Astrocyte of the spinal cord (primary cell): ENCODE results near the gene RANBP9.

ENCODE experiments used
- DNase-seq: peaks from one replicate; pipeline ENCODE4 v3.0.0; 2011; ENCODE audit warnings: low read depth, low spot score
- H3K4me3 ChIP-seq: 2 replicates; pipeline ENCODE4 v1.5.1; 2011; ENCODE audit warnings: low read depth, mild to moderate bottlenecking, low read length, moderate library complexity
- in situ Hi-C: cut with HindIII; loops from 2 replicates; pipeline ENCODE4 v1.10.0; 2017; ENCODE audit warnings: low sequenced_read_pairs
- TF ChIP-seq, protein P1 (sequence below): IDR thresholded peaks from 2 replicates; pipeline ENCODE4 v1.5.1; 2012; ENCODE audit warnings: low read depth, mild to moderate bottlenecking, low read length, inconsistent platforms

Gene RANBP9

DNA sequence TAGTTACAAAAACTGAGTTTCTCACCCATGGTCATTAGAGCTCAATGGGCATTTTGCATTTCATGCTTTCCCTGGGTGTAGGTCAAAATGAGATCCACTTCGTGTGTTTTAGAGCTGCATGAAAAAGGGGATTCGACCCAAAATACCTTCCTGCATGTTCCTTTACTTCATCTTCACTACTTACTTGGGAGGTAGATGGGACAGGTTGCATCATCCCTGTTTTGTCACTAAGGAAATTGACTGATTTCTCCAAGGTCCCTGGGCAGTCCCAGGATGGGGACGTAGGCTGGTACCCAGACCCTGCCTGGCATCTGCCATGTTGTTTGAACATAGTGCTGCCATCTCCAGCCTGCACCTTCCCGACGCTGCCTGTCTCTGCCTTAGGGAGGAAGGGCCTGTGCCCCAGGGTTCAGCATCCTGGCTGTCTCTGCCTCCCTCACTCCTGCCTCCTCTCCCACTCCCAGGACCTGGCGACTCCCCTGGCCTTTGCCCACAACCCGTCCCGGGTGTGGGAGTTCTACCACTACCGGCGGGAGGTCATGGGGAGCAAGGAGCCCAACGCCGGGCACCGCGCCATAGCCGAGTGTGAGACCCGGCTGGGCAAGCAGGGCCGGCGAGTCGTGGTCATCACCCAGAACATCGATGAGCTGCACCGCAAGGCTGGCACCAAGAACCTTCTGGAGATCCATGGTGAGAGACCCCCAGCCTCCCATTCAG lies 120.3 kb downstream of the RANBP9 start:
- in situ Hi-C loops, result no loop called here
- no peak overlapping the region for H3K4me3 ChIP-seq
- DNase-seq, result no peak
- TF ChIP-seq, protein P1, sequence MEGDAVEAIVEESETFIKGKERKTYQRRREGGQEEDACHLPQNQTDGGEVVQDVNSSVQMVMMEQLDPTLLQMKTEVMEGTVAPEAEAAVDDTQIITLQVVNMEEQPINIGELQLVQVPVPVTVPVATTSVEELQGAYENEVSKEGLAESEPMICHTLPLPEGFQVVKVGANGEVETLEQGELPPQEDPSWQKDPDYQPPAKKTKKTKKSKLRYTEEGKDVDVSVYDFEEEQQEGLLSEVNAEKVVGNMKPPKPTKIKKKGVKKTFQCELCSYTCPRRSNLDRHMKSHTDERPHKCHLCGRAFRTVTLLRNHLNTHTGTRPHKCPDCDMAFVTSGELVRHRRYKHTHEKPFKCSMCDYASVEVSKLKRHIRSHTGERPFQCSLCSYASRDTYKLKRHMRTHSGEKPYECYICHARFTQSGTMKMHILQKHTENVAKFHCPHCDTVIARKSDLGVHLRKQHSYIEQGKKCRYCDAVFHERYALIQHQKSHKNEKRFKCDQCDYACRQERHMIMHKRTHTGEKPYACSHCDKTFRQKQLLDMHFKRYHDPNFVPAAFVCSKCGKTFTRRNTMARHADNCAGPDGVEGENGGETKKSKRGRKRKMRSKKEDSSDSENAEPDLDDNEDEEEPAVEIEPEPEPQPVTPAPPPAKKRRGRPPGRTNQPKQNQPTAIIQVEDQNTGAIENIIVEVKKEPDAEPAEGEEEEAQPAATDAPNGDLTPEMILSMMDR, result no peak

DNA sequence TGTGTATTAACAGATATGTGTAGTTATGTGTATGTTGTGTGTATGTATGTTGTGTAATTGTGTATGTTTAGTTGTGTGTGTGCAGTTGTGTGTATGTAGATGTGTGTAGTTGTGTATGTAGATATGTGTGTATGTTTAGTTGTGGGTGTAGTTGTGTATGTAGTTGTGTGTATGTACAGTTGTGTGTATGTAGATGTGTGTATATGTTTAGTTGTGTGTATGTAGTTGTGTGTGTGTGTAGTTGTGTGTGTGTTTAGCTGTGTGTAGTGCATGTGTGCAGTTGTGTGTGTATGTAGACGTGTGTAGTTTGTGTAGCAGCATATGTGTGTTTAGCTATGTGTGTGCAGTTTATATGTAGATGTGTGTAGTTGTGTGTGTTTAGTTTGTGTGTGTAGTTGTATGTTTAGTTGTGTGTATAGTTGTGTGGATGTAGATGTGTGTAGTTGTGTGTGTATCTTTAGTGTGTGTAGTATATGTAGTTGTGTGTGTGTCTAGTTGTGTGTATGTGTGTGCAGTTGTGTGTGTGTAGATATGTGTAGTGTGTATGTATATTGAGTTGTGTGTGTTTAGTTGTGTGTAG lies 121.0 kb downstream of the RANBP9 start:
- TF ChIP-seq, protein P1, result no peak
- H3K4me3 ChIP-seq, result no peak overlapping the region
- in situ Hi-C loops, result no loop called here
- DNase-seq, result no peak

DNA sequence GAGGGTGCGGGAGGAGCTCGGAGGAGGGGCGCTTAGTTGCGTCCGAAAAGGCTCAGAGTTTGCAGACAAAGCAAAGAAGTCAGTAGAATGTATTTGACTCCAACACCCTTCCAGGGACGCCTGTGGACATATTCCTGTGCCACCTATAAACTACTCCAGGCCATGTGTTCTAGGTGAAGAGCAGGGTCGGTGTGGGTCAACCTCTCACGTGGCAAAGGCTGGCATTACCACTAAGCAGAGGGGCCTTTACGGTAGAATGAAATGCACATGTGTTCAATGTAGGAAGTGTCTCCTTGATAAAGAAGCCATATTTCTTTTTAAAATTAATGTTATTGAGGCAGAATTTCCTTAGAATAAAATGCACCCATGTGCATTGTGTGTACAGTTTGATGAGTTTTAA lies 121.8 kb downstream of the RANBP9 start:
- H3K4me3 ChIP-seq, result no peak overlapping the region
- DNase-seq, result no peak
- TF ChIP-seq, protein P1, result no peak
- in situ Hi-C loops, result no loop called here

DNA sequence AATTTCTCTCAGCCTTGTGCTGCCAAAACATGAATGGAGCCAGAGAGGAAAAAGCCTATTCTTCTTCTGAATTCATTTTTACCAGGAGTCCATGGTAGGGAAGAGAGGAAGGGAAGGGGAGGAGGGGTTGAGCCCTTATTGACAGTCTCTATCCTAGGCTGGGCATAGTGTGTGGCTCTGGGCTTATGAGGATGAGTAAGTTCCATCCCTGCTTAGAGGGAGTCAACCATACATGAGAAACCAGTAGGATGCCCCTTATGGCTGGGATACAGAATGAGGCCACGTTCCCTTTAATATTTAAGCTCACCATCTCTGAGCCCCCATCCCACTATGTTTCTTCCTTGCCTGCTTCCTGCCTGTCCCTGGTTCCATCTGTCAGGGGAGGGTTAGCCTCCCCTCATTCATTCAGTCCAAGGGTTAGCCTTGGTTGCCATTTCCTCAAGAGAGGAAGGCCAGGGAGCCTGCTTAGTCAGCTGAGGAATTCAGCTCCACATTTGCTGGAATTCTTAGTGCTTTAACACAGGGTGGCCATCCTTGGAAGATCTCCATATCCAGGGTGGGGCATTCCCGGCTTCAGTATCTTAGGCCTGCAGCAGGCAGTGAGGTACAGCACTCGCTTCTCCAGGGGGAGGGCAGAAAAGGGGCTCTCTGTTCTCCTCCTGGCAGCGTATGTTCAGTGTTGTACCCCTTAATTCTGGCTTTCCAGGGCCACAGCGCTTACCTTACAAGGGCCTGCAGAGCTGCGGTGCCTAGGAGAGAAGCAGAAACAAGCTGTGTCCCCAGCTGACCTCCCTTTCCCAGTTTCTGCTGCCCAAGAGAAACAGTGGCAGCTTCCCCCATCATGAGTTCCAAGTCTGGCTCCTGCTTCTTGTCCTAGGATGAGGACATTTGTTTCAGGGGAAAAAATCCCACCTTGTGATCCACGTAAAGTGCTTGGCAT lies 124.8 kb downstream of the RANBP9 start:
- in situ Hi-C loops, result no loop called here
- no peak overlapping the region for H3K4me3 ChIP-seq
- DNase-seq, result no peak
- TF ChIP-seq, protein P1, result no peak

DNA sequence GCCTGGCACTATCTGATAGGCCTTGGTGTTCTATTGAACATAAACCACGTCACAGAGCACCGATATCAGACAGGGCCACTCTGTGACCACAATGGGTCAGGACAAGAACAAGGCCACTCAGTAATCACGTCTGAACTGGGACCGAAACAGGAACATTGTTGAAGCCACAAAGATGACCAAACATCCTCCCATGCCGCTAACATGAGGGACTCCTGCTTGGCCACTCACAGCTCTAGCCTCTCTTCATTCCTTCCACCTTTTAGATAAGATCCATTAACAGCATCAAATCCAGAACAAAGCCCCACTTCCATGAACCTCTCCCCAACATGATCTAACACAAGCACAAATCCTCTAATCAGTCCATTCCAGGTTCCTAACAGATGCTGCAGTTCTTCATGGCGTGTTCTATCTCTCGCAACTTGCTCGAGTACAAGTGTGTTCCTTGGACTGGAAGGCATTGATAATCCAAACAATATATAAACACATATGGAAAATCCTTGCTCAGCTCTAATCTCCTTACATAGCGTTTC lies 129.9 kb downstream of the RANBP9 start:
- no peak overlapping the region for H3K4me3 ChIP-seq
- in situ Hi-C loops, result no loop called here
- TF ChIP-seq, protein P1, result no peak
- no peak for DNase-seq

DNA sequence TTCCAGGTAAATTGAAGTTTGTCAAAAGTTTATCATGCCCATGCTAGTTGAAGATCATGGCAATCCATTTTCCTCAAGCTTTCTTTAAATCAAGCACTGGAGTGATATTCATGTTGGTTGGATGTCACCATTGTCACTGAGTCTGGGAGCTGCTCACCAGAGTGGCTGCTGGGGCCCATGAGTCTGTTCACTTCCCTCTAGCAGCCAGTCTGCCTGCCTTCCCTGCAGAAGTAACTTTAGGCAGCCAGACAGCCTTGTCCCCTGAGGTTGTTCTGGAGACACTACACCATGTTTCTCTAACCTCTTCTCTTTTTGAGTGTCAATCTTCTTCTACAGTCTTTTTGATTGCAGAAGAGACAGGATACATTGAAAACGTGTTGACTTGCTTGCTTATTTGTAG lies 131.7 kb downstream of the RANBP9 start:
- no peak for DNase-seq
- TF ChIP-seq, protein P1, result no peak
- in situ Hi-C loops, result no loop called here
- H3K4me3 ChIP-seq, result no peak overlapping the region
